HEK293 (cell line): Measurements from ENCODE around the gene THBS2.

Source experiments
- CTCF ChIA-PET: fragments of 350-600 bp; formaldehyde crosslinking; extraction: SDS; loops from one replicate; lab custom pipeline; 2021; ENCODE audit warnings: antibody characterized with exemption; lab: Yijun Ruan, JAX
- POLR2A ChIA-PET: fragments of 300-600 bp; formaldehyde crosslinking; extraction: SDS; loops from one replicate; lab custom pipeline; 2020; ENCODE audit warnings: antibody characterized with exemption, inconsistent platforms; lab: Yijun Ruan, JAX
- H3K27ac ChIP-seq: fragments of 200-500 bp; sonication (Bioruptor generic); 2 replicates; pipeline ENCODE4 v1.5.1; 2014; ENCODE audit warnings: low read depth, low read length, control low read depth, inconsistent platforms; ENCODE audit errors: extremely low read depth
- H3K36me3 ChIP-seq, 2 experiments: fragments of 200-500 bp in 1 of 2; sonication (Bioruptor generic) in 1 of 2; 1 replicate in 1 of 2; 2 replicates in 1 of 2; pipeline ENCODE4 v1.5.1; 2014 to 2017; ENCODE audit warnings: inconsistent platforms in 2 of 2, low read length in 2 of 2; ENCODE audit not compliant: control insufficient read depth in 2 of 2, insufficient read depth in 1 of 2
- H3K4me1 ChIP-seq: fragments of 200-500 bp; sonication (Bioruptor generic); 2 replicates; pipeline ENCODE4 v1.5.1; 2014; ENCODE audit warnings: mild to moderate bottlenecking, low read length, inconsistent platforms; ENCODE audit not compliant: control insufficient read depth, insufficient read depth
- H3K4me3 ChIP-seq: 2 replicates; pipeline ENCODE4 v1.5.1; 2011; ENCODE audit warnings: low read depth, mild to moderate bottlenecking, control low read depth, low read length, moderate library complexity
- H3K9me3 ChIP-seq: fragments of 200-500 bp; sonication (Bioruptor generic); 2 replicates; pipeline ENCODE4 v1.5.1; 2014; ENCODE audit warnings: low read depth, low read length, inconsistent platforms; ENCODE audit not compliant: control insufficient read depth, insufficient read depth
- FEZF1 ChIP-seq: fragments of 450-650 bp; formaldehyde crosslinking; IDR thresholded peaks from 2 replicates; pipeline ENCODE4 v1.5.1; 2016; ENCODE audit warnings: missing biosample characterization, missing genetic modification characterization
- GLI2 ChIP-seq: fragments of 450-650 bp; formaldehyde crosslinking; IDR thresholded peaks from 2 replicates; pipeline ENCODE4; 2017; ENCODE audit warnings: missing biosample characterization, missing genetic modification characterization, low read depth, borderline replicate concordance
- GLIS1 ChIP-seq: fragments of 450-650 bp; formaldehyde crosslinking; IDR thresholded peaks from 2 replicates; pipeline ENCODE4 v1.5.1; 2016; ENCODE audit warnings: missing biosample characterization, missing genetic modification characterization
- PRDM1 ChIP-seq: fragments of 450-650 bp; formaldehyde crosslinking; IDR thresholded peaks from 2 replicates; pipeline ENCODE4; 2016; ENCODE audit warnings: missing biosample characterization, missing genetic modification characterization
- PRDM4 ChIP-seq: fragments of 450-650 bp; formaldehyde crosslinking; IDR thresholded peaks from 2 replicates; pipeline ENCODE4 v1.5.1; 2017; ENCODE audit warnings: missing biosample characterization, missing genetic modification characterization
- RBAK ChIP-seq: fragments of 450-650 bp; formaldehyde crosslinking; IDR thresholded peaks from 2 replicates; pipeline ENCODE4 v1.5.1; 2016; ENCODE audit warnings: missing biosample characterization, missing genetic modification characterization
- ZBTB48 ChIP-seq: fragments of 450-650 bp; formaldehyde crosslinking; IDR thresholded peaks from 2 replicates; pipeline ENCODE4 v1.5.1; 2016; ENCODE audit warnings: missing biosample characterization, missing genetic modification characterization
- ZNF121 ChIP-seq: fragments of 450-650 bp; formaldehyde crosslinking; IDR thresholded peaks from 2 replicates; pipeline ENCODE4 v1.5.1; 2016; ENCODE audit warnings: missing biosample characterization, missing genetic modification characterization
- ZNF138 ChIP-seq: fragments of 450-650 bp; formaldehyde crosslinking; IDR thresholded peaks from 2 replicates; pipeline ENCODE4 v1.5.1; 2016; ENCODE audit warnings: missing biosample characterization, missing genetic modification characterization, borderline replicate concordance
- ZNF148 ChIP-seq: fragments of 450-650 bp; formaldehyde crosslinking; IDR thresholded peaks from 2 replicates; pipeline ENCODE4 v1.5.0; 2017; ENCODE audit warnings: missing biosample characterization, missing genetic modification characterization, borderline replicate concordance
- ZNF2 ChIP-seq: fragments of 450-650 bp; formaldehyde crosslinking; IDR thresholded peaks from 2 replicates; pipeline ENCODE4 v1.5.1; 2016; ENCODE audit warnings: missing biosample characterization, missing genetic modification characterization
- ZNF324 ChIP-seq: fragments of 450-650 bp; formaldehyde crosslinking; IDR thresholded peaks from 2 replicates; pipeline ENCODE4 v1.5.1; 2016; ENCODE audit warnings: missing biosample characterization, missing genetic modification characterization
- ZNF350 ChIP-seq: fragments of 450-650 bp; formaldehyde crosslinking; IDR thresholded peaks from 2 replicates; pipeline ENCODE4 v1.5.0; 2017; ENCODE audit warnings: missing biosample characterization, mild to moderate bottlenecking, missing genetic modification characterization
- ZNF510 ChIP-seq: fragments of 450-650 bp; formaldehyde crosslinking; IDR thresholded peaks from 2 replicates; pipeline ENCODE4 v1.5.1; 2018; ENCODE audit warnings: mild to moderate bottlenecking, missing genetic modification characterization, missing biosample characterization; ENCODE audit not compliant: insufficient replicate concordance
- ZNF596 ChIP-seq: fragments of 450-650 bp; IDR thresholded peaks from 2 replicates; pipeline ENCODE4 v1.5.0; 2018; ENCODE audit warnings: missing biosample characterization, mild to moderate bottlenecking, missing genetic modification characterization, moderate library complexity
- ZNF610 ChIP-seq: fragments of 450-650 bp; formaldehyde crosslinking; IDR thresholded peaks from 2 replicates; pipeline ENCODE4 v1.5.1; 2016; ENCODE audit warnings: missing biosample characterization, missing genetic modification characterization, borderline replicate concordance
- ZSCAN18 ChIP-seq: fragments of 450-650 bp; formaldehyde crosslinking; IDR thresholded peaks from 2 replicates; pipeline ENCODE4 v1.5.1; 2016; ENCODE audit warnings: missing biosample characterization, missing genetic modification characterization
- ZSCAN5A ChIP-seq: fragments of 450-650 bp; formaldehyde crosslinking; IDR thresholded peaks from 2 replicates; pipeline ENCODE4 v1.5.1; 2016; ENCODE audit warnings: missing biosample characterization, missing genetic modification characterization

The THBS2 gene

GRCh38 chr6:169248521-169248971 lies 5.1 kb downstream of the THBS2 start (continued):
- TF ChIP-seq ZNF148 (tag by site-specific recombination) = no peak
- no peak for TF ChIP-seq PRDM1 (tag by site-specific recombination)
- no peak for TF ChIP-seq GLI2 (tag by site-specific recombination)
- TF ChIP-seq ZNF510 = no peak
- no peak for TF ChIP-seq ZNF2 (tag by site-specific recombination)
- TF ChIP-seq ZNF121 (tag by site-specific recombination) = no peak
- no peak for TF ChIP-seq RBAK
- TF ChIP-seq ZNF138 (tag by site-specific recombination) = no peak
- no peak for TF ChIP-seq FEZF1 (tag by site-specific recombination)

- no peaks in the 10 kb centered on the region for H3K9me3 ChIP-seq
- POLR2A ChIA-PET = no interaction called here
- H3K36me3 ChIP-seq = no peaks in the 10 kb centered on the region
- no peak overlapping the region for H3K4me3 ChIP-seq
- no peaks in the 10 kb centered on the region for H3K4me1 ChIP-seq
- no peak overlapping the region for H3K27ac ChIP-seq
- CTCF ChIA-PET = no interaction called here
- TF ChIP-seq ZSCAN18 (tag by site-specific recombination) (no peak), ZNF610 (tag by site-specific recombination) (no peak), ZNF324 (tag by site-specific recombination) (no peak), ZBTB48 (tag by site-specific recombination) (no peak), ZSCAN5A (tag by site-specific recombination) (no peak), ZNF350 (tag by site-specific recombination) (no peak), PRDM4 (tag by site-specific recombination) (no peak), ZNF596 (tag by site-specific recombination) (no peak), GLIS1 (tag by site-specific recombination) (no peak)
Observed at GRCh38 chr6:169247991-169248390, 5.7 kb downstream of the THBS2 start.
